Pancreas (tissue), 10 donors: ENCODE data around the gene IFI30. TPM values are rescaled to one million over a fixed set of nuclear protein-coding genes. Genes with fewer than 3 reads are reported as not detected.

Experiments used
- ATAC-seq, 4 donors: fragments of 200-7000 bp; cut with Tn5 transposase; one replicate each; pipeline versions ENCODE4 v1.8.0 to v1.9.1; 2020; ENCODE audit warnings: mild to moderate bottlenecking in 4 of 4, moderate library complexity in 4 of 4
- DNase-seq, 6 donors: peaks; one replicate each; pipeline ENCODE4 v3.0.0-alpha.2; 2020
- FAIRE-seq: peaks from 2 replicates; lab custom pipeline; 2012; peaks lifted over from hg19 to GRCh38; lab: Jason Lieb, UNC
- H3K27ac ChIP-seq, 4 donors: fragments of 200-600 bp; sonication (generic); 1 replicate in 3 of 4; 2 replicates in 1 of 4; pipeline versions ENCODE4 v1.5.0 to v1.8.0; 2020
- H3K27me3 ChIP-seq, 4 donors: fragments of 200-600 bp; one replicate each; pipeline ENCODE4 v1.8.0; 2021
- H3K36me3 ChIP-seq, 3 donors: fragments of 200-600 bp; sonication (generic) in 1 of 3; one replicate each; pipeline versions ENCODE4 v1.5.0 to v1.8.0; 2020 to 2021
- H3K4me1 ChIP-seq, 3 donors: fragments of 200-600 bp; one replicate each; pipeline ENCODE4 v1.8.0; 2021
- H3K4me3 ChIP-seq, 4 donors: fragments of 200-600 bp; sonication (generic) in 2 of 4; one replicate each; pipeline versions ENCODE4 v1.5.0 to v1.8.0; 2020 to 2021
- H3K9me3 ChIP-seq, 4 donors: fragments of 200-600 bp; one replicate each; pipeline ENCODE4 v1.8.0; 2021
- WGBS, 2 donors: extraction: QIAGEN DNeasy Blood & Tissue Kit; methylation state at CpG; one replicate each; pipeline ENCODE4 v1.1.7; 2013; 5-methylcytosine and 5-hydroxymethylcytosine counted together
- intact Hi-C, 3 donors: fragments of 100-400 bp; cut with DNase I; formaldehyde crosslinking; loops; one replicate each; pipeline versions ENCODE4 v1.11.1 to v1.14.2; 2022
- polyA plus RNA-seq, 2 donors: library from polyadenylated mRNA; stranded (reverse); fragments of 200-250 nt; gene quantifications; one replicate each; pipeline ENCODE4 v1.2.3, GENCODE V29; 2013
- total RNA-seq, 6 donors: library from RNA; stranded (reverse); fragmentation: NEBNext Ultra II Directional in 4 of 6; extraction: Animal tissue kit (Norgen Biotek cat#: 25700) in 4 of 6; gene quantifications; one replicate each; pipeline versions ENCODE4 v1.2.1 to v1.2.4, GENCODE V29; 2021 to 2023
- TF ChIP-seq, protein P1 (sequence below), 4 donors: fragments of 200-600 bp; sonication (generic) in 3 of 4; IDR thresholded peaks; one replicate each; pipeline versions ENCODE4 v1.5.0 to v1.8.0; 2021; ENCODE audit warnings: antibody characterized with exemption in 4 of 4
- donor health status: healthy with polysubstance abuse.
- donor health status: DM: no; HTN: no; CAD: no; lungs with moderate emphysema.
- donor health status: DM: no; HTN: no; CAD: no.
- donor health status: control.
- donor health status: control.
- donor health status: Bipolar disorder and iron deficiency.
- donor health status: DM: yes; HTN: yes; CAD: no.
- donor health status: DM: no; HTN: no; CAD: no.
- donor health status: DM: no; HTN: no; CAD: no.
- donor health status: DM: yes; HTN: yes; CAD: no.

Gene IFI30
- total and polyA plus RNA-seq, 8 donors, result 12.2 to 108 (median 21.8) TPM

DNA sequence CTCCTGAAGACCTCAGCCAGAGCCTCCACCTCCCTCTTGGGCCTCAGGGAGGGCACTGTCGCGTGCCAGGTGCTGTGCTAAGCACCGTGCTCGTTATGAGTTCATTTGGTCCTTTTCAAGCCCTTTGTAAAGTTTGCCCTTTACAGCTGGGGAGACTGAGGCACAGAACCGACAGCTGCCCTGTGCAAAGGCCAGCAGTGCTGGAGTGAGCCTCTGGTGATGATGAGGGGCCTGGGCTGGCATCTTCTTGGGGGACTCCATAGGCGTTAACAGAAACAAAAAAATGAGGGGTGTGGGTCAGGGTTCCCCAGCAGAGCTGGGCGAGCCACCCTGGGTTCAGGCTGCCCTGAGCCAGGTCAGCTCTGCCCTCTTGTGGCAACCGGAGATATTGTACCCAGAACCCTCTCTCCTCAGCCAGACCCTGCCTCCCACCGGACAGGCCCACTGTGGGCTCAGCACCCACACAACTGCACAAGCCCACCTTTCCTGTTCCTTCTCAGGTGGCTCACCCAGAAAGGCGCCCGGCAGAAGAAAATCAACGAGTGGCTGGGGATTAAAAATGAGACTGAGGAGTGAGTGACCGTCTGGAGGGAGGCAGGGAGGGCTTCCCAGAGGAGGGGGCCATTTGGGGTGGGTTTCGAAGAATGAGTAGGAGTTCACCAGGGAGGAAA lies 5.5 kb upstream of the IFI30 start:
- DNase-seq, result no peak
- WGBS, 2 donors, result 68 to 70% methylated on average over 14 of the region's 14 CpGs
- H3K4me3 ChIP-seq, result no peak overlapping the region
- no peak overlapping the region for H3K27ac ChIP-seq
- no peak for FAIRE-seq
- no peaks in the 10 kb centered on the region for H3K27me3 ChIP-seq
- H3K4me1 ChIP-seq, result no peaks in the 10 kb centered on the region
- intact Hi-C loops, result loop anchor here in 2 of 3 donors (5.0 to 10.0 kb wide), 2 partner anchors 53 to 56 kb away; no protein-coding TSS in a partner anchor
- H3K36me3 ChIP-seq, result peaks cover 0 to 26% (median 10%) of the 10 kb centered on the region in 3 donors
- TF ChIP-seq, protein P1, sequence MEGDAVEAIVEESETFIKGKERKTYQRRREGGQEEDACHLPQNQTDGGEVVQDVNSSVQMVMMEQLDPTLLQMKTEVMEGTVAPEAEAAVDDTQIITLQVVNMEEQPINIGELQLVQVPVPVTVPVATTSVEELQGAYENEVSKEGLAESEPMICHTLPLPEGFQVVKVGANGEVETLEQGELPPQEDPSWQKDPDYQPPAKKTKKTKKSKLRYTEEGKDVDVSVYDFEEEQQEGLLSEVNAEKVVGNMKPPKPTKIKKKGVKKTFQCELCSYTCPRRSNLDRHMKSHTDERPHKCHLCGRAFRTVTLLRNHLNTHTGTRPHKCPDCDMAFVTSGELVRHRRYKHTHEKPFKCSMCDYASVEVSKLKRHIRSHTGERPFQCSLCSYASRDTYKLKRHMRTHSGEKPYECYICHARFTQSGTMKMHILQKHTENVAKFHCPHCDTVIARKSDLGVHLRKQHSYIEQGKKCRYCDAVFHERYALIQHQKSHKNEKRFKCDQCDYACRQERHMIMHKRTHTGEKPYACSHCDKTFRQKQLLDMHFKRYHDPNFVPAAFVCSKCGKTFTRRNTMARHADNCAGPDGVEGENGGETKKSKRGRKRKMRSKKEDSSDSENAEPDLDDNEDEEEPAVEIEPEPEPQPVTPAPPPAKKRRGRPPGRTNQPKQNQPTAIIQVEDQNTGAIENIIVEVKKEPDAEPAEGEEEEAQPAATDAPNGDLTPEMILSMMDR (IDR thresholded peaks at IDR 0.05), result peak; percentile 32 to 66 (median 52)
- peak; percentile 47 to 74 (median 65) for ATAC-seq
- H3K9me3 ChIP-seq, result no peaks in the 10 kb centered on the region

DNA sequence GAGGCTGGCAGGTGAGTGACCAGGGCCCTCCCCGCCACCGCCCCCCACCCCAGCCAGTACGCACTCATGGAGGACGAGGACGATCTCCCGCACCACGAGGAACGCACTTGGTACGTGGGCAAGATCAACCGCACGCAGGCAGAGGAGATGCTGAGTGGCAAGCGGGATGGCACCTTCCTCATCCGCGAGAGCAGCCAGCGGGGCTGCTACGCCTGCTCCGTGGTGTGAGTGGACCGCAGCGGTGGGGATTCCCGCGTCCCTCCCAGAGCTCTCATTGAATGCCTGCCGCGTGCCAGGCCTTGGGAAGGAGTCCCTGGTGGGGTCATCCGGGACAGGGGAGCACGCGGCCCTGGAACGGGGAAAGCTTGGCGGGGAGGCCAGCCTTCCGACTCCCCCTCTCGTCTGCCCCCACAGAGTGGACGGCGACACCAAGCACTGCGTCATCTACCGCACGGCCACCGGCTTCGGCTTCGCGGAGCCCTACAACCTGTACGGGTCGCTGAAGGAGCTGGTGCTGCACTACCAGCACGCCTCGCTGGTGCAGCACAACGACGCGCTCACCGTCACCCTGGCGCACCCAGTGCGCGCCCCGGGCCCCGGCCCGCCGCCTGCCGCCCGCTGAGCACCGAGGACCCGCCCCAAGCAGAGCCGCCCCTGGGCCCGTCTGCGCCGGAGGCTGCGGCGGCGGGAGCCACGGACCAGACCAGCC lies 4.8 kb upstream of the IFI30 start:
- no peak overlapping the region for H3K4me3 ChIP-seq
- DNase-seq (peak in 2 of 6 donors; percentile 20 to 78), ATAC-seq (no peak), FAIRE-seq (no peak)
- TF ChIP-seq, protein P1 (IDR thresholded peaks at IDR 0.05), result no peak
- no peak overlapping the region for H3K27ac ChIP-seq
- H3K27me3 ChIP-seq, result no peaks in the 10 kb centered on the region
- 96 to 97% methylated on average over 66 of the region's 66 CpGs for WGBS, 2 donors
- H3K36me3 ChIP-seq, result peaks cover 0 to 22% (median 4%) of the 10 kb centered on the region in 3 donors
- H3K4me1 ChIP-seq, result no peaks in the 10 kb centered on the region
- no peaks in the 10 kb centered on the region for H3K9me3 ChIP-seq
- intact Hi-C loops, result loop anchor here in 2 of 3 donors (5.0 to 10.0 kb wide), 2 partner anchors 54 to 57 kb away; no protein-coding TSS in a partner anchor

DNA sequence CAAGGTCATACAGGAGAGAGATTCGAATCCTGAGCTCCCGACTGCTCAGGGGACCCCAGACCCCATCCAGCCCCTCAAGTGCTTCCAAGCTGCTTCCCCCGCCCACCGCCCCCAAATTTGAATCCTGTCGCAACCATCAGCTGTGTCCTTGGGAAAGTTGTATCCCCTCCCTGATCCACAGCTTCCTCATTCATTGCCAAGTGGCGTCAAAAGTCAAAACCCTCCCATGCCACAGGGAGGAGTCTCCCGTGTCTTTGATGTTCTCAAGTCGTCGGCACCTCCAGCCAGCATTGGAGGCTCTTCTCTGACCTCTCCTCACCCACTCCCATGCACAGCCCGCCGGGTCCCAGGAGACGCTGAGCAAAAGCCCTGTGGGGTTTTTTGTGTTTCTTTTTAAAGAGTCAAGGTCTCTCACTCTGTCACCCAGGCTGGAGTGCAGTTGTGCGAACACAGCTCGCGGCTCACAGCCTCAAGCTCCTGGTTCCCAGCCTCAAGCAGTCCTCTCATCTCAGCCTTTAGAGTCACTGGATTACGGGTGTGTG lies 2.8 kb upstream of the IFI30 start:
- peaks cover 0 to 6% (median 3%) of the 10 kb centered on the region in 3 donors for H3K4me1 ChIP-seq
- WGBS, 2 donors, result 41 to 50% methylated on average over 16 of the region's 16 CpGs
- ATAC-seq, result no peak

DNA sequence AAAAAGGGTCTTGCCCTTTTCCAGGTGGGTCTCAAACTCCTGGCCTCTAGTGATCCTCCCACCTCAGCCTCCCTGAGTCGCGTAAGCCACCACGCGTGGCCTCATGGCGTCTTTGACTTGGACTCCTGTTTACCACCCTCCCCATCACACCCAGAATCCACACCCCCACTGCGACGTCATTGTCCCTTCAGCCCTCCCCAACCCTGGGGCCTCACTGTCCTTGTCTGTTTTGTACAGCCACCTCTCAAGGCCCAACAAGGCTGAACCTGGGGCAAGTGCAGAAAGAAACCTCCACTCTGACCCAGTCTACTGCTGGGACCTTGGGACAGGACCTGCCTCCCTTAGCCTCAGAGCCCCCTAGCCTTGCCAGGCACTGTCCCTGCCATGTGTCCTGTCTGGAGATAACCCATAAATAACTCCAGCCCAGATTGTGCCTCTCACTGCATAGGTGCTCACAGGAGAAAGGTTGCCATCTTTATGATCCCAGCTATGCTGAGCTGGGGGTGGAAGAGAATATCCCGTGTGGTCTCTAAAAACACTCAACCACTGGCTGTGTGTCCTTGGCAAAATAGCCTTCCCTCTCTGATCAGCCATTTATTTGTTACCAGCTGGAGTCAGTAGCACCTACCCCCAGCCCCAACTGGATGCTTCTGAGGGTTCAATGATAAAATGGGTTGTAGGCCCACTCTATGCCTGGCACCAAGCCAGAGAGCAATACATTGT lies 1.8 kb upstream of the IFI30 start:
- TF ChIP-seq, protein P1 (IDR thresholded peaks at IDR 0.05), result no peak
- peaks cover 0 to 10% (median 4%) of the 10 kb centered on the region in 3 donors for H3K36me3 ChIP-seq
- H3K9me3 ChIP-seq, result no peaks in the 10 kb centered on the region
- no peak overlapping the region for H3K4me3 ChIP-seq
- peak overlapping the region in 2 of 4 donors; percentile 22 to 55 for H3K27ac ChIP-seq
- peaks cover 0 to 6% (median 3%) of the 10 kb centered on the region in 3 donors for H3K4me1 ChIP-seq
- no peaks in the 10 kb centered on the region for H3K27me3 ChIP-seq
- ATAC-seq (no peak), FAIRE-seq (no peak), DNase-seq (peak in 2 of 6 donors; percentile 28 to 40)
- intact Hi-C loops, result no loop called here
- WGBS, 2 donors, result 88 to 89% methylated on average over 8 of the region's 8 CpGs

More for the DNA sequence above, 2.8 kb upstream of the IFI30 start:
- Histone ChIP-seq H3K27ac (peak overlapping the region in 2 of 4 donors; percentile 52 to 55), H3K27me3 (no peaks in the 10 kb centered on the region), H3K4me3 (no peak overlapping the region), H3K36me3 (peaks cover 0 to 20% (median 4%) of the 10 kb centered on the region in 3 donors), H3K9me3 (no peaks in the 10 kb centered on the region)
- TF ChIP-seq, protein P1 (IDR thresholded peaks at IDR 0.05), result no peak
- DNase-seq (peak in 1 of 6 donors; percentile 57), FAIRE-seq (no peak)
- intact Hi-C loops, result no loop called here
